ENCODE data around the gene SPACA1.

SPACA1 gene

DNA sequence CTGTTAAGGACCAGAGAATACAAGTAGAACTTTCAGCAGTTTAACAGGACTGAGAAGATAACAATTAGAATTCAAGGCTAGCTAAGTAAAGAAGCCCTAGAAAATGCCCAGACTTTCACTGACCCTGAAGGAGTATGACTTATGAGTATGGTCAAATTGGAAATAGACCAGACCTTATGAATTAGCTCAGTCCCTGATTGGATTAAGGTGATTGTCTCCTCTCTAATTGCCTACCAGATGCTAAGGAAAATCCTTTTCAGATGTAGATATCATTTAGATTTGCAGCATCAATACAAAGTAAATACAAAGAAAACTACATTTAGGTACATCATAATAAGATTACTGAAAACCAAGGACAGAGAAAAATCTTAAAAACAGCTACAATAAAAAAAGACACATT, 59.6 kb downstream of the SPACA1 start:
- FAIRE-seq, result no peak

DNA sequence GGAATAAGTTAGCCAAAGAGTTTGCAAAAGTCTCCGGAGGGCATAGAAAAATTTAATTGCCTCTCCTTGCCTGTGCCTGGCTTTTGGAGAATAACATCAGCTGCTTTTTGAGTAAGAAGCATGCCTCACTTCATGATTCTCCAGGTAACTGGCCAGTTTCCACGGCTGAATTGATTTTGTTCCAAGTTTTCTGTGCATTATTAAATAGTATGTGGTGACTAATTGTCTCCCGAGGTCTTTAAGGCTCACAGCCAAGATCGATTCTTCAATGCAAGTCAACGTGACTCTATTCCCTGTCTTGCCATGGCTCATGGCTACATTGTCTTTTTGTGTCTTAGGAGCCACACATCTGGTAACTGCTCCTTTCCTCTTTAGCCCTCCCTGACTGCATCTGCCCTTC, 64.3 kb downstream of the SPACA1 start:
- FAIRE-seq, result no peak

DNA sequence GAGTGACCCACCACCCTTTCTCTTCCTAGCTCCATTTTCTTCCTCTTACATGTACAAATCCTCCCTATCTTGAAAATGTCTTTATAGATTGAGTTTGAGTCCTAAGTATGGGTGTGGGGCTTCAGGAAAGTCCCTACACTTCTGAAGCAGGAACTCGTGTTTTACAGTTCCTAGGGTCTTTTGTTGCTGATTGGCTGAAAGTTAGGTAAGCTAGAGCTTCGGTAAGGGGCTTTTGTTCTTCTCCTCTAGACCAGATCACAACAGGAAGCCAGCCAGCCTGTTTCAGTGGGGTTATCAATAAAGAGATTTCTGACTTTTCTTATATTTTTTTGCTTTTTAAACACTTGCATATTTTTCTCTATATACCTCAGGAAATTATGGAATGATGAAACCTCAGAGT, 67.2 kb downstream of the SPACA1 start:
- no peak for FAIRE-seq

DNA sequence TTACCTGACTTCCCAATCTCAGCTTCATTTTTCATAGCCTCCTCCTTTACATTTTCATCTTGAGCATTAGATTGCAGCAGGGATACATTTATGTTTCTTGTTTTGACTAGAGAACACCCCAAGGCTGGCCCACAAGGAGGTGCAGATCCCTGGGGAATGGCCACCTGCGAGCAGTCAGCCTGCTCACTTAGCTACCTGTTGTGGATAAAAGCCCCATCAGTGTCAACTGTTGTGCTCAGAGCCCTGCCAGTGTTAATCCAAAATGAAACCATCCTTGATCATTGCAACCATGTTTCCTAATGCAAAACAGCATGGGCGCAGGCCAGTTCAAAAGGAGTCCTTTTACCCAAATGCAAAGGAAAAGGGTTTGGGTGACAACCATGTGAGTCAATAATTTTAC, 67.7 kb downstream of the SPACA1 start:
- no peak for FAIRE-seq

DNA sequence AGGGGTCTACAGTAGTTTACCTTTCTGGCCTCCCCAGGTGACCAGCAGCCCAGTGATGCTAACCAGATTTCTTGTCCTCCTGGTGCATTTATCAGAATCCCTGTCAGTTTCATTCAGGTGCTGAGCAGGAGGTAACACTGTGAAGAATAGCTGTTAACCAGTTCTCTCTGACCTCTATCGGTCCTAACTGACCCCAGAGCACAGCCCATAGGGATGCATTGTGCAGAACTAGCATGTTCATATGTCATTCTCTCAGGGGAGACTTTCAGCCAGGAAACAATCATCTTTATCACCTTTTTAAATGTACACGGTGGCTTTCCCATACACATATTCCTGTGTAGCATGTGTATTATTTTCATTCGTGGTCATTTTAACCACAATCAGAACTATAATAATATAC, 68.6 kb downstream of the SPACA1 start:
- no peak for FAIRE-seq

Data from TTC549 (cell line).